HG02938 (cell line): ENCODE results near the gene RNF26.

Experiments used
- ATAC-seq: cut with Tn5 transposase; IDR thresholded peaks from one replicate; pipeline ENCODE4 v1.9.1; 2021; ENCODE audit warnings: mild to moderate bottlenecking, moderate library complexity; ENCODE audit not compliant: unreplicated experiment

The RNF26 gene

DNA sequence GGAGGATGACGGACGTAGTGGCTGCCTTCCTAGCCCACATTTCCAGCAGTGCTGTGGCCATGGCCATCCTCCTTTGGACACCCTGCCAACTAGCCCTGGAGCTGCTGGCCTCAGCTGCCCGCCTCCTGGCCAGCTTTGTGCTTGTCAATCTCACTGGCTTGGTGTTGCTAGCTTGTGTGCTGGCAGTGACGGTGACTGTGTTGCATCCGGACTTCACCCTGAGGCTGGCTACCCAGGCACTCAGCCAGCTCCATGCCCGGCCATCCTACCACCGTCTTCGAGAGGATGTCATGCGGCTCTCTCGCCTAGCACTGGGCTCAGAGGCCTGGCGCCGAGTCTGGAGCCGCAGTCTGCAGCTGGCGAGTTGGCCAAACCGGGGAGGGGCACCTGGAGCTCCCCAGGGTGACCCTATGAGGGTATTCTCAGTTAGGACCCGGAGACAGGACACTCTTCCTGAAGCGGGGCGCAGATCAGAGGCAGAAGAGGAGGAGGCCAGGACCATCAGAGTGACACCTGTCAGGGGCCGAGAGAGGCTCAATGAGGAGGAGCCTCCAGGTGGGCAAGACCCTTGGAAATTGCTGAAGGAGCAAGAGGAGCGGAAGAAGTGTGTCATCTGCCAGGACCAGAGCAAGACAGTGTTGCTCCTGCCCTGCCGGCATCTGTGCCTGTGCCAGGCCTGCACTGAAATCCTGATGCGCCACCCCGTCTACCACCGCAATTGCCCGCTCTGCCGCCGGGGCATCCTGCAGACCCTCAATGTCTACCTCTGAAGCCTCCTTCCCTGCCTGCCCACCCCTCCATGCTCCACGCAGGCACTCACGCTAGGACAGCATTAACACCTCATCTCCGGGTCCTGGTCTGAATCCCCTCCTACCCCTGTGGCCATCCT is 1.6 kb downstream of the RNF26 start:
- ATAC-seq = no peak

DNA sequence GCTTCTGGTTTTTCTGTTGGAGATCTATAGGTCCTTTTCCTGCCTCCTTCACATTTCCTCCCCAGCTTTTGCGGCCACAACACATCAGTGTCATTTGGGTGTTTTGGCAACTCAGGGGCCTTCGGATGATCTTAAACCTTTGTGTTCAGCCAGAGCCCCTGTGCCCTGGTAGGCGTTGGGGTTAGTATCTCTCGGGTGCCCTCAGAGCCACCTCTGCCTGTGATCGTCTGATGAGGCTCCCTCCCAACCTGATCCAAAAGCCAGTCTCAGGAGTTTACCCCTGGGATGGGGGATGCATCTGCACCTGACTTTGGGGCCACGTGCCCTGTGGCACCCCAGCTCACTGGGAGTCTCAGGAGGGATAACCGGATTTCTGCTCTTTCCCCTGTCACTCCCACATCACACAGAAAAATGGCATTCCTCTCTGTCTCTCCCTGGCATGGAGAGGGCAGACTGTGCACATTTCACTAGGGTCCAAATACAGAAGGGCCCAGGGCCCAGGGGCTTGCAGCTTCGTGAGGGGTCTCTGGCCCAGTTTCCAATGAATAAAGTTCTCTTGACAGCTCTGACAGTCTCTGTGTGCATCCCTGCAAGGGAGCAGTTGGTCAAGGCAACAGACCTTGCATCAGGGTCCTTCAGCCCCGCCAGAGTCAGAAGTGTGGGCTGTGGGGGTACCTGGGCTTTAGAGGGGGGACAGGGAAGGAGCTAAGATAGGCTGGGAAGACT is 2.6 kb downstream of the RNF26 start:
- no peak for ATAC-seq

DNA sequence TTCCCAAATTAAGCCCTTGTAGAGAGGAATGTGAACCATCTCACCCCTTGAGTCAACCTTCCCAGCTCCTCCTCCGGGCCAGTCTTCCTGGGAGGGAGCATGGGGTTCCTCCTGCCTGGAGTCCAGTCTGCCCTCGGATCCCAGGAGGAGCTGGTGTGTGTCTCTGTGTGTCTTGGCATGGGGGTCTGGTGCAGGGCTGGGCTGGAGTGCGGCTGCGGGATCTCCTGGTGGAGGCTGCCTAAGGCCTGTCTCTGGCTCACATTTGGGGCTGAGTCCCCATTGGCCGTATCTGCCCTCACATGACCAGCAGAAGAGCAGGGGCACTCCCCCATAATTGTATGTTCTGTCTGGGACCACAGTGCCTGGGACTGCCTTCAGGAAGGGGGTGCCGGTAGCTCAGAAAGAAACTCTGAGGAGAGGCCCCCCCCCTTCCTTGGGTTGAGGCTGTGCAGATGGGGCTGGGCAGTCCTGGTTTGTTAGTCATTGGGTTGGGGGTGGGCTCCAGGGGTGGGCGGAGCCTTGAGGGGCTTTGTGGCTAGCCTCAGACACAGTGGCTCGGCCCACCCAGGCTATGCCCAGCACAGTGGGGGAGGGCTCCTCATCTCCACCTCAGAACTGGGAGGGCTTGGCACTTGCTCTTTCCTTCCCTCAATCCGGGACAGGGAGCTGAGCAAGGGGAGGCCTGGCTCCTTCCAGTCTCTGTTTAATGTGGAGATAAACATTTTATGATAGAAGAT is 3.4 kb downstream of the RNF26 start:
- no peak for ATAC-seq

DNA sequence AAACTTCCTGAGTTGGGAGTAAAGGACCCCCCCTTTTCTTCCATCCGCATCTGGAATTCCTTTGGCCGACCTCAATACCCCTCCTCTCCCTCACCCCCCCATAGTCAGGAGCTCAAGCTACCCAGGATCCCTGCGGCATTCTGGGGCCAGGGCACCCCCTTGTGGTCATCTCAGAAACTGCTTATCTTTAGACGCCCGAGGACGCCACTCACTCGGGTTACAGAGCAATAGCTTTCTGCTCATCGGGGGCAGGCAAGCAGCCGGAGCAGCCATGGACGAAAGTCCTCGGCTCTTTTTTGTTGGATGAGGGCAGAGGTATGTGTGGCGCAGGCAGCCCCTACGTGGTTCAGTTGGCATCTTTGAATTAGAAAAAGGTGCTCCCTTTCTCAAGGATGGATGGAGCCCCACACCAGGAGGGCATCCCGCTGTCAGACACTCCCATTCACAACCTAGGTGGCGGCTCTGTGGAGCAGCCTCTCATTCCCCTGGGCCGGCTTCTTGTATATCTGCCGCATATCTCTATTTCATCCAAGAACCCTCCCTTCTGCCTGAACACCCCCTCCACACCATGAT is 4.1 kb downstream of the RNF26 start:
- no peak for ATAC-seq

DNA sequence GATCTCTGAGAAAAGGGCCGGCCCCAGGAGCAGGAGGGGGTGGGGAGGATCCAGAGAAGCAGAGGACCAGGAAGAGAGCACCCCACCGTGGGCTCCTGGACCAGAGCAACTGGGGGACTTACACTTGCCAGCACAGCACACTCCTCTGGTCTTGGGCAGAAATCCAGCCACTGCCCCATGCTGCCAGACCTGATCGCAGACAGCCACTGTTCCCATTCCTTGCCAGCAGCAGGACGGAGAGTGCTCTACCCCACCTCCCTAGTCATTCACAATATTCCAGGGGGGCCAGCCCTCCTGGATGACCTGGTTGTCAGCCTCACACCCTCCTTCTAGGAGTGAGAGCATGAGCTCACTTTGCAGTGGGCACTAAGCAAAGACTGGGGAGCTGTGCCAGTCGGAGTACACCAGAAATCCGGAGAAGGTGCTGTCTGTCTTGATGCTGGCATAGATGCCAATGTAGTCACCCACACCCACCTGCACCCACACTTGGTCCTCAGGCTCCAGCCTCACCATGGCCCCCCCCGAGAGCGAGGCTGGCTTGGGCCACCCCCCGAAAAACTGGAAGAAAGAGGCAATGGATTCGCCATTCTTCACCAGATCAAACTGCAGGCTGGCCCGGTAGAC is 4.8 kb downstream of the RNF26 start:
- ATAC-seq = no peak

DNA sequence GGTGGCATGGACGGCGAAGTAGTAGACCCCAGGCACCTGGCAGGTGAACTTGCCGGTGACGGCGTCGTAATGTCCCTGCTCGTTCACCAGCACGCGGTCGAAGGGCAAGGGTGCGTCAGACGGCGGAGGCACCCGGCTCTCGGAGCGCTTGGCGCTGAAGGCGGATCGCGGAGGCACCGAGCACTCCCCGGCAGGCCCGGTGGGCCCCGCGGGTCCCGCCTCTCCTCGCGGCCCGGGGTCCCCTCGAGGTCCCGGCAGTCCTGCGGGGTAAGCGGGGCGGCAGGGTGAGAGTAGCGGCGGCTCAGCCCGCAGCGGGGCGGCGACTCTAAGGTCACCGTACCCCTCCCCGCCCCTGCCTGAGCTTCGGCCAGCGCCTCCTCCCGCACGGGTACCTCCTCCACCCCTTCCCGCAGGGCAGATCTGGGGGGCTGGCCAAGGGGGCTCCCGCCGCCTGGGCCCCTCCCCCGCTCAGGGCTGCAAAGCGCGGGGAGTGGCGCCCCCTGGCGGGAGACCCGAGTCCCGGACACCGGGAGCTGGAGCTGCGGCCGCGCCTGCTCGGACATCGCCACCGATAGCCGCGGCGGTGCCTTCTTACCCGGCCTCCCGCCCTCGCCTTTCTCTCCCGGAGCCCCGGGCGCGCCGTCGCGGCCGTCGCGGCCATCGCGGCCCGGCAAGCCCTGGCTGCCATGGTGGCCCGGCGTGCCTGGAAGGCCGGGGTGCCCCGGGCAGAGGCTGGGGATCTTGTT is 5.4 kb downstream of the RNF26 start:
- no peak for ATAC-seq

DNA sequence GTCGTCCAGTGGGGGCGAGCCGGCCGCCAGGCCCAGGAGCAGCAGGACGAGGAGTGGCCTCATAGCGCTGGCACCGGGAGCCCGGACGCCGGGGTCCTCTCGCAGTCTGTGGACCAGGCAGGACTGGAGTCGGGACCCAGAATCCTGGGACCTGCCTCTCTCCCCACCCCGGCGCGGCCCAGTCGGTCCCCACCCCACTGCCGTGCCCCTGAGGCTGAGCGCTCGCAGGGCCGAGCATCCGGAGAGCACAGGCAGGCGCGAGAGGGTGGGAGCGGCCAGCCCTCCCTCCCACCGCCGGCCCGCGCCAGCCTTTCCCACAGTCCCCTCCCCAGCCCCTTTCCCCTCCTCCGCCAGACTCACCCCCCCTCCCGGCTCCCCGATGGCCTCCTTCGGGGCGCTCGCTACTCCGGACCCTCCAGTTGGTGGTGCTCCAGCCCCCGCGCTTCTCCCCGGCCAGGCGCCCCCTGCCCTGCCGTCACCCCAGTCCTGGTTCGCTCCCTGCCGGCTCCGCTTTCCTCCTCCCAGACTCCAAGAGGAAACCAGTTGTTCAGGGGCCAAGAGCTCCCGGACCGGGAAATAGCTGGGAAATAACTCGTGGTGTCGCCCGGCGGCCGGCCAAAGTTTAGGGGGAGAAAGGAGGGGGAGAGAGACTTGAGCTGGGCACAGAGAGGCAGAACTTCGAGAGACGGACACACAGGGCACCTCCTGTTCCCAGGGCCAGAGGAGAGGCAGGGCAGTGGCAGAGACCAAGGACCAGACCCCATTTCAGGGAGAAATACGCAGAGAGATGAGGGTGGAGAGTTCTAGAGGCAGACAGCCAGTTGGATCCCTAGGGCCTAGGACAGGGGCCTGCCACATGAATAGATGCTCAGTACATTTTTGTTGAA is 6.3 kb downstream of the RNF26 start, which contains the start of gene C1QTNF5:
TSS of gene C1QTNF5 (minus strand) at position 549 of the 887 bp plus-strand sequence. CDS start at position 63, 486 bp downstream.
- no peak for ATAC-seq

DNA sequence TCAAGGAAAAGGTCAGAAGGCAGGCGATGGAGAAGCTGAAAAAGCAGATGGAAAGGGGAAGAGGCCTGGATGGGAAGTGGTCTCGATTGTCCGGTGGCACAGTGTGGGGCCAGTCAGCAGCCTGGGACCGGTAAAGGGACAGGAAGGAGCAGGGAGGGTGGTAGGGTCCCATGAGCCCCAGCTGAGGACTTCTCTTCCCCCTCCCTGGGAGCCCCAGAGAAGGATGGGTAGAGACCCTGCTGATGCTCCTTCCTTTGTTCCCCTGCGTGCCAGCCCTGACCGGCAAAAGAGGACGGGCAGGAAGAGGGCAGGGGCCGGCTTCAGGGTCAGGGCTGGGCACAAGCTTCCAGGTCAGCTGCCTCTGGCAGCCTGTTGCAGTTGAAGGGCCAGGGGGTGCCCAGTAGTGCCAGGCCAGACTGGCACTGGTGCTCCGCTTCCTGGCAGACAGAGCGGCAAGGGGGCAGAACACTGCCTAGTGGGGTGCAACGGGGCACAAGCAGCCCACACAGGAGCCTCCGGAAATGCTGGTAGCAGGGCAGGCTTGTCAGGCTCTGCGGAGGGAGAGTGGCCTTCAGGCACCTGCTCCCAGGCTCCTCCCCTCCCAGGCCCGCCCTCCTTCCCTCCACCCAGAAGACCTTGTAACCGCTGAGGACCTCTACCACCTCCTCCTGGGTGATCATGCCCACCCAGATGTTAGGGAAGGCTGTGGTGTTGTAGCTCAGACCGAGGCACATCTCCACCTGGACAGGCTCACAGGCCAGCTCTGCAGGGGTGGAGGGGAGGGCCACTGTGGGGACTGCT is 7.1 kb downstream of the RNF26 start:
- ATAC-seq = no peak

DNA sequence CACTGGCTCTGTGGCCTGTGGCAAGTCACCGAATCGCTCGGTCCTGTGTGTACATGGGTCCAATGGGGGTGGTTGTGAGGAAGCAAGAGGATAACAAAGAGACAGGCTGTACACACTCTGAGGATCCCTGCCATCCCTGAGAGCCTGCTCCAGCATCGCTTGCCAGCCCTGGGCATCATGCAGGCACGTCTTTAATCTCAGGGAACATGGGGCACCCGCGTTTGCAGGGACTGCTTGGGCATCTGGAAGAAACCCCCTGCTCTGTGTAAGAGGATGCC is 7.6 kb downstream of the RNF26 start:
- no peak for ATAC-seq

DNA sequence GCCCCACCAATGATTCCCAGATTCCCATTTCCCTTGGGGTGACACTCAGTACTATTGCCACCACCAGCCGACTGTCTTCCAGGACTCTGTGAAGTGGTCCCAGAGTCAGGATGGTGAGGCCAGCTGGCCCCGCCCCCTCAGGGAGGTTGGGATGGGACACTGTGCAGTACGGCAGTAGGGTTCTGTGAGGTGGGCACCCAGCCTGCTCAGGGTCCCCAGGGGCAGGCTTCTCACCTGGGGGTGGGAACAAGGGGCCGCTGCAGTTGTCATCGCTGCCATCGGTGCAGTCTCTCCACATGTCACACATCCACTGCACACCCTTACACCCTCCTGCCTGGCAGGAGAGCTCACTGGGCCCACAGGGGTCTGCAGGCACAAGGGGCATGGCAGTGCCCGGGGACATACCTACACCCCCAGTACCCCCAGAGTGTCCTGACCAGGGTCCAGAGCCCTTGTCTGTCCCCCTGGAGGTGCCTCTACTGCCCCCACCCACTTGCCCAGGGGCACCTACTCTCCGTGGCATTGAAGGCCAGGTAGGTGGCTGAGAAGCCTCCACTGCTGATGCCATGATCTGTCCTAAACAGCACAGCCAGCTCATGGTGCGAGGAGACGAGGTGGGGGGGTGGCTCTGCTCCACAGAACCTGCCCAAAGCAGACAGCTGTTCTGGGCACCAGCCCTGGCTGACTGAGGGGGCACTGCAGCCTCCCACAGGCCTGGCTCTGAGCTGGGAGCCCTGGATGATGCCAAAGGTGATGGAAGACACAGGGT is 8.2 kb downstream of the RNF26 start:
- ATAC-seq = no peak

DNA sequence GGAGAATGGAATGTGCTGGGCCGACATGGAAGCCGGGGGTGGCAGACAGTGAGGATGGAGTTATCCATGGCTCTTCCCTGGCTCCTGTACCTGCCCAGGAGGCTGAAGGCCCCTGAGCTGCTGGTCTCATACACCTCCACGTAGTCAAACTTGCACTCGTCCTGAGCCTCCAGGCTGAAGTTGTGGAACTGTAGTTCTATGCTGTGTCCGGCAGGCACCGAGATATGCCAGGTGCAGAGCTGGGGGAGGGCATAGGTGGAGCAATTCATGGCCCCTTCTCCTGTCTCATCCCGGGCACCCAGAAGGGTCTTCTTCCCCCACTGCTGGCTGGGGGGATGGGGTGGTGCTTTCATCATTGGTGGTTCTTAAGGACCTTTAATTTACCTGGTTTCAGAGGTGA is 9.4 kb downstream of the RNF26 start:
- ATAC-seq = no peak

DNA sequence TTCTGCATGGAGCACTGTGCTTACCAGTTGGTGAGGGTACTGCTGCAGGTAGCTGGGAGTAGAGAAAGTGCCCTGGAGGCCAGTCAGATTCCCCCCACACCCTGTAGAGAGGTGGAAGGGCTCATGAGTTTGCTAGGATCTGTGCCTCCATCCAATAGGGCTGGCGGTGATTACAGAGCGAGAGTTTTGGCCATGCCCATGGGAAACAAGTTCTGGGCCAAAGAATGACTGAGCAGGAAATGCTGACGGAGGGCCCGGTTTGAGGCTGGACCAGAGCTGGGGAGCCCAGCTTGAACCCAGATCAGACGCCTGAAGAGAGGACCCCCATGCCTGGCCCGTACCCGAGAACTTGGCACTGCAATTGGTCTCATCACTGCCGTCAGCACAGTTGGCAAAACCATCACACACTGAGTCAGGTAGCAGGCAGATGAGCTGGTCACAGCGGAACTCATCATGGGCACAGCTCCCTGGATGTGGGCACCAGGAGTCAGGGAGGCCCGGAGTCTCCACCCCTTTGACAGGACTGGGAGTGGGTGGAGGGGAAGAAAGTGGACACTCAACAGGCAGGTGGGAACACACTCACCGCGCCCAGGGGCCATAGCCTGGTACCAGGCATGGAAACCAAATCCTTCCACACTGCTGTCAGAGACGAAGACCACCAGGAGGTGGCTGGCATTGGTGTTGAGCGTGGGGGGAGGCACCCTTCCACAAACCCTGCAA is 10.1 kb downstream of the RNF26 start:
- no peak for ATAC-seq

DNA sequence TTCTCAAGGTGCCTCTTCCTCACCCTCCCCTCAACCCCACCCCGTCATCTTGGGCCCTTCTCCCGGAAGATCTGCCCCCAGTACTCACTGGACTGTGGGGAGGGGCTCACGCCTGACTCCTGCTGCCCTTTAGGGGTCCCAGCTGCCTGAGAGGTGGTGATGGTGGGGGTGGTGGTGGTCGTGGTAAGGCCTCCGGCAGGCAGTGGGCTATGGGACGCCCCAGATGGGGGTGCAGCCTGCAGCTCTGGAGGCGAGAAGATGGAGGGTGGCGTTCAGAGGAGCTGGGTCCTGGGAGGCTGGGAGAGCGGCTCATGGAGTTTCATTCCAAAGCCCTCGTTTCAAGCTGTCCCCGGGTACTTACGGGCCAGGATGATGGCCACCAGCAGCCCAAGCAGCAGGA is 11.4 kb downstream of the RNF26 start:
- ATAC-seq = no peak

DNA sequence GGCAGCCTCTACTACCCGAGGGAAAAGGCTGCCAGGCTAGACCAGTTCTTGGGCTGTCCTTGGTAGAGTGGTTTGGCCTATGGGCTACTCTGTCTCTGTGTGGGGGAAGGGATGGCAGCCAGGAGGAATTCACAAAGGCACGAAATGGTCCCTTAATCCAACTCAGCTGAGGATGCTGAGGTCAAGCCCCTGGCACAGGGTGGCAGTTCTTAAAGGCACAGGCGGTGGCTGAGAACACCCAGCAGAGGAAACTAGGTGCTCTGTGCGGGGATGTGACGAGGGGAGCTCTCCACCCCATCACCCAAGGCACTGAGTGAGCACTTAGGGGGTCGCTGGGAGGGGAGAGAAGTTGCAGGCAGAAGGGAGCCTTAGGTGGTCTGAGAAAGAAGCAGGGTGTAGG is 12.3 kb downstream of the RNF26 start, which contains the start of gene MFRP:
TSS of gene MFRP (minus strand) at position 101 of the 400 bp plus-strand sequence. CDS start 192 bp downstream, outside the sequence.
- no peak for ATAC-seq

DNA sequence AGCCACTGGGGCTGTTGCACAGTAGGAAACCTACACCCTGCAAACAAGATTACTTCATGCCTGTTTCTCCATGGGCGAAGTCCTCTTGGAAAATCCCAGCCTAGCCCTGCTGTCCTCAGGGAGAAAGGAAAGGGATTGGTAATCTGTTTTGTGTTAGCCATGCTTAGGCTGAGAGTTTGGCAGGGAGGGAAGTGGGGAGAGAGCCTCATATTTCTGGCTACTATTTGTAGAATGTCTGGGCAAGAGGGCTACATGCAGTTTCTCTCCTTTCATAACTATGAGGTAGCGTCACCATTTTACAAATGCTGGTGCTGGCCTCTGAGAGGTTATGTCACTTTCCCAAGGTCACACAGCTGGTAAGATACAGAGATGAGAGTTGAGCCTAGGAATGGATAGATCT is 12.9 kb downstream of the RNF26 start:
- ATAC-seq = no peak

DNA sequence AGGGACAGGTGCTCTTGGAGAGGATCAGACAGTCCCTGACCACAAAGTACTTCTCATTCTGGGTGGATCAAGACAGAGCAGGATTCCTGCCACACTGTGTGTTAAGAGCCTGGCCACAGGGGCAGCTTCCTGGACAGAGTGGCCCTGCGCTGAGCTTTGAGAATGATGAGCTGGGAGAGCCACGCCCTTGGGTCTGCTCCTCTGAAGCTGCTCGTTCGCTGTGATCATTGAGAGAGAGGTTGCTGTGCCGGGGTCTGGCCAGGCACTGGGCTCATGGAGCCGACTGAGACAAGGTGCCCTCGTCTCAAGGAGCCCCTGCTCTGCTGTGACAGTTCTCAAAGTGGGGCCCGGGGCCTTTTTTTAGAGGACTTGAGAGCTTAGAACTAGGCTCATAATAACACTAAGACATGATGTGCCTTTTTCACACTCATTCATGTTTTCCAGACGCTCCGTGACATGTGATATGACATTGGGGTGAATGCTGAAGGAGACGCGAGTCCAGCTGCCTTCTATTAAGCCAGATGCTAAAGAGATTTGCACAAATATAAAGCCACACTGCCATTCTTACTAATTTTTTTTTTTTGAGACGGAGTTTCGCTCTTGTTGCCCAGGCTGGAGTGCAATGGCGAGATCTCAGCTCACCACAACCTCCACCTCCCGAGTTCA is 13.7 kb downstream of the RNF26 start:
- ATAC-seq = no peak
